LHCN-M2 (cell line): Measurements from ENCODE around the gene CASP2. TPM values are rescaled to one million over a fixed set of nuclear protein-coding genes. Genes with fewer than 3 reads are reported as not detected.

Source experiments
- DNase-seq: peaks from one replicate; pipeline ENCODE4 v3.0.0-alpha.2; 2012; ENCODE audit warnings: low read depth
- total RNA-seq: library from RNA; depleted of rRNA; stranded (reverse); fragments of >200 nt; gene quantifications from 2 replicates; pipeline ENCODE4 v1.2.3, GENCODE V29; 2014; rRNA removed

CASP2 gene
- total RNA-seq, 1 experiment from 2014 or later = 20.8 TPM

DNA sequence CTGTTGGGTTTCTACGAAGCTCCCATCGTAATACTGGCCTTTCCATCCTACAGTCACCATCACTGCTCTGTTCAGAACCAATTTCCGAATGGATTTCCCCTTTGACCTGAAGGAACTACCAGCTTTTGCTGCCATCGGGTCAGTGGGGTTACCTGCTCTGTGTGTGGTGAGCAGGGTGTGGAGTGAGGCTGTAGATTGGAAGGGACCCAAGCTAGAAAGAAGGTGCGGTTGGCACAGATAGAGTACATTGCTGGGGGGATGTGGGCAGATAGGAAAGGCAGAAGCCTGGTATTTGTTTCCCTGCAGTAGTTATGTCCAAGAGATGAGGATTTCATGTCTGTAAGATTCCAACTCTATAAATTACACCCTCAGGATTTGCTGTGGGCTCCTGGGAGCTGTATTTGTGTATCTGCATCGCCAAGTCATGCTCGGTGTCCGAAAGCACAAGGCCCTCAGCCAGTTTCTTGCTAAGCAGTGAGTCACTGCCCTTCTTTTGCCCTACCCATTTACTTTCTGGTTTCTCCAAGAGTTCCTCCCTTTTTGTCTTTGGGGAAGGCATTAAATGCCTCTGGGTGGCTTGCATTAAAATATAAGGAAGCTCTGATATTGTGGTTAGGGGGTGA, 43.1 kb downstream of the CASP2 start:
- DNase-seq = peak; percentile 90

DNA sequence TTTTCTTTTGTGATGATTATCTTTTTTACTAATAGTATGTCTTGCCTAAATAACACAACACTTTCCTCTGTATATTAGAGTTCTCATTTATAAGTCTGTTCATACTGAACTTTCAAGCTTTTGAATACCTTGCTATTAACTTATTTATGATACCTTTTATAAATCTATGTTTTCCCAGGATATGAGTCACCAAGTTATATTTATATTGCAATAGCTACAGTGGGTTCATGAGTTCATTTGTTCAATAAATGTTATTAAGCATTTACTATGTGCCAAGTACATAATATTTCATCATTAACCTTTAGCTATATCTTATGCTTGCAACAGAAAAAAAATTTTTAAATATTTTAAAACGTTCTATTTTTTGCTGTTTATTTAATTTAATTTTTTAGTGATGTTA, 46.1 kb downstream of the CASP2 start:
- DNase-seq = no peak

DNA sequence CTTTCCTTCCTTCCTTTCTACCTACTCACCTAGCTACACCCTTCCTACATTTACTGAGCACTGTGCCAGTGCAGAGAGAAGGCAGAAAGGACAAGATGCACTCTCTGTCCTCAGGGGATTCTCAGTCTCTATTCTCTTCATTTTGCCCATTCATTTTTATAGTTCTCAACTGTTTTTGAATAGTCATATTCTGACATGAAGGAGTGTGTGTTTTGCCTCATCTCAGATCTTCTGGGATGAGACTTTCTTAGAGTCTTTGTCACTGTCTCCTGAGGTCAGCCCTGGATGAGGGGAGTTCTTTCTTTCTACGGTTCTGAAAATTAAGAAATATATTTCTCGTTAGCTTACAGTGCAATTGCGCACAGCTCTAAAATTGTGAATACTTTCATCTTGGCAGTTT, 49.1 kb downstream of the CASP2 start:
- DNase-seq = no peak

- no peak for DNase-seq
Measured at GRCh38 chr7:143341842-143342241, 53.7 kb downstream of the CASP2 start.

DNA sequence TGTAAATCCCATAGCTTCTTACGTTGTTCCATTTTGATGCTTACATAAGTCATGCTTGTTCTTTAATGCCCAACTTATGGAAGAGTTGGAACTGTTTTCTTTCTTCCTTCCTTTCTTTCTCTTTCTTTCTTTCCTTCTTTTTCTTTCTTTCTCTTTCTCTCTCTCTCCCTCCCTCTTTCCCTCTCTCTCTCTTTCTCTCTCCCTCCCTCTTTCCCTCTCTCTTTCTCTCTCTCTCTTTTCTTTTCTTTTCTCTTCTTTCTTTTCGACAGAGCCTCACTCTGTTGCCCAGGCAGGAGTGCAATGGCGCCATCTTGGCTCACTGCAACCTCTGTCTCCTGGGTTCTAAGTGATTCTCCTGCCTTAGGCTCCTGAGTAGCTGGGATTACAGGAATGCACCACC, 55.4 kb downstream of the CASP2 start:
- DNase-seq = no peak

DNA sequence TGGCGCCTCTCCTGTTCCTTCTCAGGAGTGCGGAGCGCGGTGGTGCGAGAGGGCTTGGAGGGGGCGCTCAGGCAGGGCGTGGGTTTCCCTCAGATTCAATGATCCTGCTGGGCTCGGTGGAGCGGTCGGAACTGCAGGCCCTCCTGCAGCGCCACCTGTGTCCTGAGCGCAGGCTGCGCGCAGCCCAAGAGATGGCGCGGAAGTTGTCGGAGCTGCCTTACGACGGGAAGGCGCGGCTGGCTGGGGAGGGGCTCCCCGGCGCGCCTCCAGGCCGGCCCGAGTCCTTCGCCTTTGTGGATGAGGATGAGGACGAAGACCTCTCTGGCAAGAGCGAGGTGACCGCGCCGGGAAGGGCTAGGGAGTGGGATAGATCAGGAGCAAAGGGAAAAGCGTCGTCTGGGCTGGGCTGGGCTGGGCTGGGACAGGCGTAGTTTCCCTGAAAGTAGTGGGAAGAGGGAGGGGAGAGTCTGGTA, 57.3 kb downstream of the CASP2 start:
- no peak for DNase-seq

- no peak for DNase-seq
Measured at GRCh38 chr7:143346018-143346417, 57.9 kb downstream of the CASP2 start.

GRCh38 chr7:143347950-143348349, 59.8 kb downstream of the CASP2 start:
- no peak for DNase-seq

GRCh38 chr7:143351060-143351459, 62.9 kb downstream of the CASP2 start:
- DNase-seq = no peak

- DNase-seq = no peak
Measured at GRCh38 chr7:143351574-143351973, 63.4 kb downstream of the CASP2 start.

GRCh38 chr7:143352531-143353002, 64.4 kb downstream of the CASP2 start:
- no peak for DNase-seq

- DNase-seq = no peak
Measured at GRCh38 chr7:143354376-143354775, 66.2 kb downstream of the CASP2 start.

DNA sequence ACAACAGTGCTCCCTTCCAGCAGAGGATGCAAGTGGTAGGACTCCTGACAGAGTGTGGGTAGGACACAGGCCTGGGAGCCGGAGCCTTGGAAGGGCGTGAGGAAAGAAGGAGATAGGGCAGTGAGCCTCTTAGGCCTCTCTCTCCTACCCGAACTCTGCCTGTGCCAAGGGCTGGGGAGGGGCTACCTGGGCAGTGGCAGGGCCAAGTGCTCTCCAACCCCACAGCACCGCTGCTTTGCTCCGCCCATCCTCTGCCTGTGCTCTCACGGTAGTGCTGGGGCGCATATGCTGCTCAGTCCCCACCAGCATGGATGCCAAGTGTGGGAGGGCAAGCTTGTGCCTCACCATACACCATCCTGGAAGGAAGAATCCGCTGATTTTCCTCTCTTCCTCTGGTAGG, 66.8 kb downstream of the CASP2 start:
- DNase-seq = no peak

DNA sequence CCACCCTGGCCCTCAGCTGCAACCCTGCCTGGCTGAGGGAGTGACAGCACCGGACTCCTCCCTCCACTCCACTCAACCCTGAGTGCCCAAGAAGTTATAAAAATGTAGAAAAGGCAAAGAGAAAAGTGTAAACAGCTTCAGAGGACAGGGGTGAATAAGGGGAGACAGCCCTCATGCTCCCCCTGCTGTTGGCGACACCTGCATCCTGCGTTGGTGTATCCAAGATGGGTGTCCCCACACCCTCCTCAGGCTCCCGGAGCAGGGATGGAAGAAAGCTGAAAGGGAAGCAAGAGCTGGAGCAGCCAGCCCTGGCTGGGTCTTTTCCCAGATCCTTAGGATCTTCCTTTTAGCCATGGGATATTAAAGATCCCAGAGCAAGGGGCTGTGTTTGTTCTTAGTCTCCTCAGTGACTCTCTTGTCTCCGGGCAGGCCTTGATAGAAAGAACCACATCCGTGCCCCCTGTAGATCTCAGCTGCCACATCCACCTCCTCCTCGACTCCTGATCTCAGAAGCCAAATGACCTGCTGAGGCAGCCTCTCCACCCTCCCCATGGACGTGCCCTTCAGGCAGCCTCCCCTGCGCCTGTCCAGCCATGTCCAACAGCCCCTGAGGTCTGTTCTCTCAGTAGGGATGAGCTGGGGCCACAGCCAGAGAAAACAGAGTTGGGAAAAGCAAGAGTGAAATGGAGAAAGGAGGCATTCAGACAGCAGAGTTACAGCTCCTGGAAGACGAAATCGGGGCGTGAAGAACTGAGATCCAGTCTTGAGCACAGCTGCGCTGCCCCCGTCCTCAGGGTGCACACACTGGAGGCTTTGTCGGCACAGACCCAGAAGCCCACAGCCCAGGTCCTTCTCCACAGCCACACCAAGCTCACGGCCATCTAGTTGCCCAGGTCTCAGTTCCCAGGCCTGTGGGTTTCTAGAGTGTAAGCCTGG, 67.6 kb downstream of the CASP2 start:
- no peak for DNase-seq

- no peak for DNase-seq
Measured at GRCh38 chr7:143356414-143357050, 68.4 kb downstream of the CASP2 start.

Other genes with a start within 250 kb of the CASP2 start
- gene OR6V1, start 236.0 kb upstream of the CASP2 start, total RNA-seq = not detected in 2 replicates
- gene PIP, start 156.3 kb upstream of the CASP2 start, total RNA-seq = 0.69 TPM in 1 of 2 replicates, not detected in the other
- gene TAS2R39, start 104.9 kb upstream of the CASP2 start, total RNA-seq = not detected in 2 replicates
- not detected in 2 replicates for gene TAS2R40, start 66.3 kb upstream of the CASP2 start, total RNA-seq
- gene GSTK1, start 24.9 kb upstream of the CASP2 start, total RNA-seq = 233 and 262 TPM in 2 replicates
- gene TMEM139, start 3.4 kb upstream of the CASP2 start, total RNA-seq = not detected in 2 replicates
- gene CLCN1, start 27.8 kb downstream of the CASP2 start, total RNA-seq = not detected in 2 replicates
- 1.1 and 1.5 TPM in 2 replicates for gene FAM131B, start 74.4 kb downstream of the CASP2 start, total RNA-seq
- 137 and 142 TPM in 2 replicates for gene ZYX, start 93.0 kb downstream of the CASP2 start, total RNA-seq
- gene EPHA1, start 120.5 kb downstream of the CASP2 start, total RNA-seq = not detected in 2 replicates
- gene TAS2R60, start 155.1 kb downstream of the CASP2 start, total RNA-seq = not detected in 2 replicates
- not detected in 2 replicates for gene TAS2R41, start 189.5 kb downstream of the CASP2 start, total RNA-seq